Central memory CD8-positive, alpha-beta T cell (primary cell): Measurements from ENCODE around the gene FGGY.

Experiments used
- ATAC-seq: fragments of 150-1000 bp; cut with Tn5 transposase; replicated peaks from 2 replicates; pipeline ENCODE4 v1.10.0; 2022; ENCODE audit warnings: mild to moderate bottlenecking, moderate FRiP score, moderate number of reproducible peaks; ENCODE audit not compliant: poor library complexity, severe bottlenecking; ENCODE audit errors: extremely low read depth
- DNase-seq, 2 donors: peaks; one replicate each; pipeline ENCODE4 v3.0.0; 2021; ENCODE audit warnings: low spot score in 2 of 2
- H3K27ac Mint-ChIP-seq: one replicate; pipeline ENCODE4 v1.8.0; 2022; ENCODE audit warnings: low read depth, mild to moderate bottlenecking, moderate library complexity, mixed read lengths
- H3K27me3 Mint-ChIP-seq: one replicate; pipeline ENCODE4 v1.8.0; 2022; ENCODE audit warnings: mixed read lengths
- H3K36me3 Mint-ChIP-seq: one replicate; pipeline ENCODE4 v1.8.0; 2022; ENCODE audit warnings: mild to moderate bottlenecking, moderate library complexity, mixed read lengths; ENCODE audit not compliant: insufficient read depth
- H3K4me1 Mint-ChIP-seq: one replicate; pipeline ENCODE4 v1.8.0; 2022; ENCODE audit warnings: mixed read lengths
- H3K4me3 Mint-ChIP-seq: one replicate; pipeline ENCODE4 v1.8.0; 2022; ENCODE audit warnings: mild to moderate bottlenecking, moderate library complexity, mixed read lengths
- H3K9me3 Mint-ChIP-seq: one replicate; pipeline ENCODE4 v1.8.0; 2022; ENCODE audit warnings: mixed read lengths

Gene FGGY

DNA sequence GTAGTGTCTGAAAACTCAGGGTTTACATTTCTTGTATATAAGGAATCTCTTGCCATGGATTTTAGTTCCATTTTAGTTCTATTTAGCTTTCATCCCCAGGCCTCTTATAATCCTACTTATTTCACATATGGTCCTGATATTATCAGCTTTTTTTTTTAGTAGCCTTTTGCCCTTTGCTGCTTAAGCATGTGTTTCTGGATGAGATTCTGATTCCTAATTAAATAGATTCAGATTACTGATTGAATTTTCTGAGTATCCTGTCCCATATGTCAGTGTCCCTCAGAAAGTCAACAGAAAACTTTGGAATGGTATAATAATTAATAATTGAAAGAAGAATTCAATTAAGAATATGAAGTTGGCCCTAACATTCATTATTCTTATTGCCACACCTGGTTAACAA lies 383.1 kb downstream of the FGGY start:
- no peaks in the 10 kb centered on the region for H3K9me3 Mint-ChIP-seq
- no peak overlapping the region for H3K27ac Mint-ChIP-seq
- no peaks in the 10 kb centered on the region for H3K36me3 Mint-ChIP-seq
- DNase-seq (no peak), ATAC-seq (no peak)
- no peaks in the 10 kb centered on the region for H3K4me1 Mint-ChIP-seq
- H3K4me3 Mint-ChIP-seq = no peak overlapping the region
- H3K27me3 Mint-ChIP-seq = no peaks in the 10 kb centered on the region

GRCh38 chr1:59682396-59683080 lies 385.6 kb downstream of the FGGY start:
- H3K9me3 Mint-ChIP-seq = no peaks in the 10 kb centered on the region
- DNase-seq (no peak), ATAC-seq (no peak)
- H3K27me3 Mint-ChIP-seq = no peaks in the 10 kb centered on the region
- no peaks in the 10 kb centered on the region for H3K36me3 Mint-ChIP-seq
- no peaks in the 10 kb centered on the region for H3K4me1 Mint-ChIP-seq
- H3K4me3 Mint-ChIP-seq = no peak overlapping the region
- H3K27ac Mint-ChIP-seq = no peak overlapping the region

- ATAC-seq = no peak
- H3K27ac Mint-ChIP-seq = no peak overlapping the region
- no peaks in the 10 kb centered on the region for H3K4me1 Mint-ChIP-seq
- H3K27me3 Mint-ChIP-seq = no peaks in the 10 kb centered on the region
- DNase-seq = no peak
- H3K36me3 Mint-ChIP-seq = no peaks in the 10 kb centered on the region
- no peak overlapping the region for H3K4me3 Mint-ChIP-seq
- no peaks in the 10 kb centered on the region for H3K9me3 Mint-ChIP-seq
Observed at GRCh38 chr1:59683197-59683596, 386.3 kb downstream of the FGGY start.

DNA sequence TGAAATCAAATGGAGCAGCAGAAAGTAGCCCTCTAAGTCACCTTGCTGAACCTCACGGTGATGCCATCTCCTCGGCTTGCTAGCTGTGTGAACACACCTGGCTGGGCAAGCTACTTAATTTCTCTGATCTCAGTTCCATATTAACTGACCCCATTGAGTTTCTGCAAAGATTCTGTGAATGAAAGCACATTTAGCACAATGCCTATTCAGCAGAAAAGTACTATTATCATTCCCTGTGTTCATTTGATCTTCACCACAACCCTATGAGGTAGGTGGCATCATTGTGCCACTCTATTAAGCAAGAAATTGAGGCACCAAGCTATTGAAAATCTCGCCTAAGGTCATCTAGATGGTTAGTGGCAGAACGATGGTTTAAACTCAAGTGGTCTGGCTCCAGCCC lies 387.8 kb downstream of the FGGY start:
- no peaks in the 10 kb centered on the region for H3K27me3 Mint-ChIP-seq
- H3K36me3 Mint-ChIP-seq = no peaks in the 10 kb centered on the region
- no peaks in the 10 kb centered on the region for H3K4me1 Mint-ChIP-seq
- H3K4me3 Mint-ChIP-seq = no peak overlapping the region
- ATAC-seq (no peak), DNase-seq (no peak)
- H3K9me3 Mint-ChIP-seq = no peaks in the 10 kb centered on the region
- no peak overlapping the region for H3K27ac Mint-ChIP-seq

GRCh38 chr1:59685101-59685500 lies 388.2 kb downstream of the FGGY start:
- Mint-ChIP-seq H3K9me3 (no peaks in the 10 kb centered on the region), H3K27me3 (no peaks in the 10 kb centered on the region), H3K36me3 (no peaks in the 10 kb centered on the region), H3K27ac (no peak overlapping the region), H3K4me3 (no peak overlapping the region), H3K4me1 (no peaks in the 10 kb centered on the region)
- ATAC-seq = no peak
- DNase-seq = no peak

DNA sequence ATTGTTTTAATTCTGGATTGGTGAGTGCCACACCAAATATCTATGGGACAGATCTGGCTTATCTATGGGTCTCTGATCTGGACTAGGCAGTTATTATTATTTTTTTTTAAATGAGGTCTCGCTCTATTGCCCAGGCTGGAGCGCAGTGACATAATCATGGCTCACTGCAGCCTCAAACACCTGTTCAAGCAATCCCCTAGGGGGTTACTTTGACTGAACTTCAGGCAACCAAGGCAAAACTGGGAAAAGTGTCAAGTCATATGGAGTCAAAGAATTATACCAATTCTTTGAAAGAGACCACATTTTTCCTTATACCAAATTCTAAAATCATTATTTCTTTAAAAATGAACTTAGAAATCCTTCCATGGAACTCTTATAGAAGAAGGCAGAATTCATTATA lies 388.8 kb downstream of the FGGY start:
- no peak overlapping the region for H3K27ac Mint-ChIP-seq
- no peaks in the 10 kb centered on the region for H3K36me3 Mint-ChIP-seq
- ATAC-seq = no peak
- no peak for DNase-seq
- no peak overlapping the region for H3K4me3 Mint-ChIP-seq
- no peaks in the 10 kb centered on the region for H3K9me3 Mint-ChIP-seq
- H3K4me1 Mint-ChIP-seq = no peaks in the 10 kb centered on the region
- no peaks in the 10 kb centered on the region for H3K27me3 Mint-ChIP-seq

DNA sequence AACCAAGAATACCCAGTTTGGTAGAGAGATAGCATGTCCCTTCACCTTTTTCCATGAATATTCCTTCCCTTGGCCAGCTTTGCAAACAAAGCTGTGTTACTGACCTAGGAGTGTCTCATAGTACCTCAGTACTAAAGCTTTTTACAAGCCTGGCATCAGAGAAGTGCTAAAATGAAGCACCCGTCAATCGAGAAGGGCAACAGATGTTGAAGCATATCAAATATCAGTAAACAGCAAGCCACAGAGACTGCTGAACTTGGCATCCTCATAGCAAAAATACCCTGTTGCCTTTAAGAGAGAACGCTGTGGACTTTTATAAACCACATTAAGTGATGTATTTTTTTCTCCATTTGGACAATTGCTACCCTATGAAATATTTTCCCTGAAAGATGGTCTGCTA lies 389.3 kb downstream of the FGGY start:
- H3K36me3 Mint-ChIP-seq = no peaks in the 10 kb centered on the region
- ATAC-seq (no peak), DNase-seq (no peak)
- H3K27me3 Mint-ChIP-seq = no peaks in the 10 kb centered on the region
- no peaks in the 10 kb centered on the region for H3K4me1 Mint-ChIP-seq
- H3K27ac Mint-ChIP-seq = no peak overlapping the region
- H3K4me3 Mint-ChIP-seq = no peak overlapping the region
- no peaks in the 10 kb centered on the region for H3K9me3 Mint-ChIP-seq

- DNase-seq (no peak), ATAC-seq (no peak)
- H3K36me3 Mint-ChIP-seq = no peaks in the 10 kb centered on the region
- no peak overlapping the region for H3K4me3 Mint-ChIP-seq
- no peak overlapping the region for H3K27ac Mint-ChIP-seq
- no peaks in the 10 kb centered on the region for H3K4me1 Mint-ChIP-seq
- H3K27me3 Mint-ChIP-seq = no peaks in the 10 kb centered on the region
- no peaks in the 10 kb centered on the region for H3K9me3 Mint-ChIP-seq
Observed at GRCh38 chr1:59686574-59686973, 389.7 kb downstream of the FGGY start.

DNA sequence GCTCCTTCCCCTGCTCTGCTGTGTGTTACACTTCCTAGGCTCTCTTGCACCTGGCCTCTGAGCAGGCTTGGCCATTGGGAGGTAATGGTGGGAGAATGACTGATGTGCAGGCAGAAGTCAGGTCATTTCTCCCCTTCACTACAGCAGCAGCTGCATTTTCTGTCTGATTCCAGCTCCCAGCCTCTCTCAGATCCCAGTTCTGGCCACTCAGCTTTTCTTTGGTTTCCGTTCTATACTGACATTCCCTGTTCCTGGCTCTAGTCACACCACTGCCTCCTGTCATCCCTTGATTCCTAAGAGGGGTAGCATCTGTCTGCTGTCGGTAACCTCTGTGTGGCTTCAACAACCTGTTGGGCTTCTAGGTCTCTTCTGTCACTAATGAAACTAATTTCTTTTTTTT lies 390.2 kb downstream of the FGGY start:
- no peaks in the 10 kb centered on the region for H3K9me3 Mint-ChIP-seq
- no peaks in the 10 kb centered on the region for H3K27me3 Mint-ChIP-seq
- H3K4me1 Mint-ChIP-seq = no peaks in the 10 kb centered on the region
- no peak overlapping the region for H3K4me3 Mint-ChIP-seq
- no peak for ATAC-seq
- no peaks in the 10 kb centered on the region for H3K36me3 Mint-ChIP-seq
- no peak overlapping the region for H3K27ac Mint-ChIP-seq
- DNase-seq = no peak

- Mint-ChIP-seq H3K27me3 (no peaks in the 10 kb centered on the region), H3K27ac (no peak overlapping the region), H3K9me3 (no peaks in the 10 kb centered on the region), H3K36me3 (peaks cover 2% of the 10 kb centered on the region), H3K4me1 (no peaks in the 10 kb centered on the region), H3K4me3 (no peak overlapping the region)
- ATAC-seq (no peak), DNase-seq (no peak)
Observed at GRCh38 chr1:59688976-59689375, 392.1 kb downstream of the FGGY start.

DNA sequence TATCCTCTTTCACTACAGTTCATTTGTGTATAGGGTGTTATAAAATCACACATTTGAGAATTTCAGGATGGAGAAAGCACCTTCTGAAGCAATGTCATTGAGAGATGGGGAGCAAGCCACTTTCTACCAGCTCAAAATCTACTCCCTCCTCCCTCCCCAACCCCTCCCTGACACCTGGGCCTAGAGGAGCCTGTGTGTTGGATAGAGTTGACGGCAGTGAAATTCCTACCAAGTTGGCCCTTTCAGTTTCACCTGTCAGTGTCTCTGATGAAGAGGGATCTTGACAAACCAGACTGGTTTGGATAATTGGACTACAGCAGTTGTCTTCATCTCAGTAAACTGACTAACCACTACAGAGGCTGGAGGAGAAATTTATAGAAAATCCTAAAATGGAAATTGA lies 392.8 kb downstream of the FGGY start:
- ATAC-seq = no peak
- Mint-ChIP-seq H3K4me1 (no peaks in the 10 kb centered on the region), H3K27ac (no peak overlapping the region), H3K27me3 (no peaks in the 10 kb centered on the region), H3K4me3 (no peak overlapping the region), H3K36me3 (peaks cover 2% of the 10 kb centered on the region), H3K9me3 (no peaks in the 10 kb centered on the region)
- DNase-seq = no peak

DNA sequence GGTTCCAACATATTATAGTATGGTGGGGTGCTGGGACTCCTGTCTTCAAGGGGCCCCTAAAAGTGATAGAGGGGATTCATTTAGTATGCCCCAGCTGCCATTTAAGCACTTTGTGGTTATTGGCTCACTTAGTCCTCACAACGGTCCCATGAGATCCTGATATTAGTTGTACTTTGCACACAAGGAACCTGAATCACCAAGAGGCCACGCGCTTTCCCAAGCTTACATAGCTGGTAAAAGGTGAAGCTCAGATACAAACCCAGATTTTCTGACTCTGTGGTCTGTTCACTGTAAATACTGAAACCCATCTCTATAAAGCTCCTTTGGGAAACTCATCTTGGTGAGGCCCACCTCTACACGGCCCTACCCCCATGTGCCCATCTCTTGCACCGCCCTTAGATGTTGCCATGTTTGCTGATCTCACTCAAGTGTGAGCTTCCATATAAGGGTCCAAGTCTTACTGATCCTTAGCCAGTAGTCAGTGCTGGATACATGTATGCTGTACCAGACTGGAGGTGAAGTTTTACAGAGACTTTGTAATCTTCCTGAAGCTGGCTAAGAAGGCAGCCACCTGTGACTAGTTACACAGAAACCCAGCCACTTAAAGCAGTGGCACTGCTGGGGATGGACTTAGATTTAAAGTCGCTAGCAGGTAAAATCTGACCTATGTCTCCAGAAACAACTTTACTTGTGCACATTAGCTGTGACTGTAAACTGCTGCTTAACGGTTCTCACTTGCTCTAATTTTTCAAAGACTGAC lies 393.5 kb downstream of the FGGY start:
- Mint-ChIP-seq H3K4me1 (no peaks in the 10 kb centered on the region), H3K27ac (no peak overlapping the region), H3K36me3 (peaks cover 2% of the 10 kb centered on the region), H3K4me3 (no peak overlapping the region), H3K9me3 (no peaks in the 10 kb centered on the region), H3K27me3 (no peaks in the 10 kb centered on the region)
- DNase-seq = no peak
- ATAC-seq = no peak

DNA sequence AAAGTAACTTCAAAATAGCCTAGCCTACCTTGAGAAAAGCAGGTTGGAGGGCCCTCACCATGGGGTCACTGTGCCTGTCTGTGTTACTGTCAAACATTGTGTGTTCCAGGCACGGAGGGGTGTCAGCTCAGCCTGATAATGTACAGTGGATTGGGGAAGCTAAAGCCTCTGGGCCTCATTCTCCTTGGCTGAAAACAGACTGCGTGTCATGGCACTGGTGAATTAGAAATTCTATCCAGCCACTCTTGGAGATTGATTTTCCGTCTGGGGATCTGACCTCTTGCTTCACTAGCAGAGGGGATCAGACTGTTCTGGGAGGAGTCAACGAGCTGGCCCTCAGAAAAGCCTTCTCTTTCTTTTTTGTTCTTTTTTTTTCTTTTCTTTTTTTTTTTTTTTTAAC lies 394.4 kb downstream of the FGGY start:
- peaks cover under 1% of the 10 kb centered on the region for H3K4me1 Mint-ChIP-seq
- no peaks in the 10 kb centered on the region for H3K27me3 Mint-ChIP-seq
- DNase-seq (no peak), ATAC-seq (no peak)
- no peak overlapping the region for H3K27ac Mint-ChIP-seq
- H3K9me3 Mint-ChIP-seq = no peaks in the 10 kb centered on the region
- no peak overlapping the region for H3K4me3 Mint-ChIP-seq
- H3K36me3 Mint-ChIP-seq = peaks cover 2% of the 10 kb centered on the region
